CD4-positive, alpha-beta T cell treated with Interferon alpha-2 for 1 hour (primary cell): ENCODE data around the gene UNC13D.
A peak's percentile ranks its signal among the peaks of the same experiment; 100 is the strongest.
"Not testable (repeated sequence)": the region's sequence is repeated elsewhere in the genome, so short reads cannot be mapped to it uniquely, and the experiment has no call there.

Experiments
- DNase-seq, 2 donors: peaks; one replicate each; pipeline ENCODE4 v3.0.0-alpha.2; 2020 to 2022

The UNC13D gene

GRCh38 chr17:75874323-75875181 is 30.3 kb upstream of the UNC13D start:
- DNase-seq = no peak

DNA sequence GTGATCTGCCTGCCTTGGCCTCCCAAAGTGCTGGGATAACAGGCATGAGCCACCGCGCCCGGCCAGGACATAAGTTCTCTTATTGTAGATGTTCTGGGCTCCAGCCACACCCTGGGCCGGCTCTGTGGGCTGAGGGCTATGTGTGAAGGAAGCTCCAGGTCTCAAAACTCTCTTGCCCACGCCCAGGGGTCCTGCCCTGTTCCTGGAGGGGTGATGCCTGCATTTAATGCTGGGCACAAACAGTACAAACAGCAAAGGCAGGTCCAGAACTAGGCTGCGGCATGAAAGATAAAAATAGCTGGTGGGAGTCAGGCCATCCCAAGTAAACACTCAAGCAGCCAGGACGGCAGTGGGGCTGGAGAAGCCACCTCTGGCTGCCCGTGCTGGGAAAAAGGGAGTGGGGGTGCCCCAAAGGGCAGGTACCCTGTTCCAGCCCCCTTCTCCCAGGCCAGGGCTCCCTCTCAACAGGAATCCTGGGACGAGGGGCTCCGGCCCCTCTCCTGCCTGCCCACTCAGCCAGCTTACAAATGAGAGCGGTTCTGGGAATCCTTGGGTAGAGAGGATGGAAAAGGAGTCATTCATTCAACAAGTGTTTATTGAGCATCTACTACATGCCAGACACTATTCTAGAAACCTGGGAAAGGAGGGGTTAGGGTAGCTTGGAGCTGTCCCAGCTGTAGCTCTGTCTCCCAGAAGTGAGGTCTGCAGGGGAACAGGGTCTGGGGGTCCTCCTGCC is 29.6 kb upstream of the UNC13D start:
- DNase-seq = no peak

DNA sequence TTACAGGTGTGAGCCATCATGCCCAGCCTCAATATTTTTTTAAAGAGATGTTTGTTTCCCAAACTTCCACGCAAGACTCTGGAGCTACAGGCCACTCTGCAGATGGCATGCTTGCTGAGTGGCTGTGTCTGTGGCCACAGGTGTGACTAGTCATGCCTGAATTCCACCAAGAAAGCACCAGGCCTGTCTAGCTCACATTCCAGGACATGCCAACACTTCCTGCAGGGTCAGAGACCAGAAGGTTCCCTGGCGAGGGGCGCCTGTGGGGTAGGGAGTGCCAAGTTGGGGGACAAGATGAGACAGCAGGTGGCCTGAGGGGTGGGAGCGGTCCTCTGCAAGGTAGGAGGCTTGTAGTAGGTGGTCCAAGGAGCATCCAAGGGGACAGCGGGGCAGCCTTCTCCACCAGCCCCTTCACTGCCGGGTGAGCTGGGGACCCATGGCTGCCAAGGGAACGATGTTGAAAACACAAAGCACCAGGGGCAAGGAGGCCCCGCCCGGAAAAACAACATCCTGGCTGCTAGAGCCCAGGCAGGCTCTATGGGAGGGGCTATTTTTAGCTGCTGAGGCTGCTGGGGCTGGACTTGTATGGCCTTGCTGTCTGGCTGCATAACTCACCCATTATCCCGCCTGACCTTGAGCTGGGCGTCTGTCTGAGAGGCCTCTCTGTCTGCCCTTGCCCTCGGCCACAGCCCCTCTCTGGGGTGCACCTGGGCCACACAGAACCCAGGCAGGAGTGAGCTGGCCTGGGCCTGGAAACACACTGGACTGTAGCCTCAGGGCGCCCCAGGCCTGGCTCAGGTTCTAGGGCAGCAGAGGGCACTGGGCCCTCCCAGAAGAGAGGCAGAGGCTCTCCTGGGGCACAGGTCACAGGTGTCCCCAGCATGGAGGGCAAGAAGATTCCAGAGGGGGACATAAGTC is 28.5 kb upstream of the UNC13D start:
- peak; percentile 57 to 75 for DNase-seq

DNA sequence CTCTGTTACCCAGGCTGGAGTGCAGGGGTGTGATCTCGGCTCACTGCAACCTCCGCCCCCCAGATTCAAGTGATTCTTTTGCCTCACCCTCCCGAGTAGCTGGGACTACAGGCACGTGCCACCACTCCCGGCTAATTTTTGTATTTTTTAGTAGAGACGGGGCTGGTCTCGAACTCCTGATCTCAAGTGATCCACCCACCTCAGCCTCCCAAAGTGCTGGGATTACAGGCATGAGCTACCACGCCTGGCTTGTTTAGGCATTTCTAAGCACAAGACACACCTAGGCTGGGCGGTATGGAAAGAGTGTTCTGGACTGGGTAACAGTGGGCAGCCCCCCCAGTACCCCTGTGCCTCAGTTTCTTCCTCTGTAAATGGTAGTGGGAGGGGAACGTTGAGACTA is 26.0 kb upstream of the UNC13D start:
- DNase-seq = not testable (repeated sequence)

DNA sequence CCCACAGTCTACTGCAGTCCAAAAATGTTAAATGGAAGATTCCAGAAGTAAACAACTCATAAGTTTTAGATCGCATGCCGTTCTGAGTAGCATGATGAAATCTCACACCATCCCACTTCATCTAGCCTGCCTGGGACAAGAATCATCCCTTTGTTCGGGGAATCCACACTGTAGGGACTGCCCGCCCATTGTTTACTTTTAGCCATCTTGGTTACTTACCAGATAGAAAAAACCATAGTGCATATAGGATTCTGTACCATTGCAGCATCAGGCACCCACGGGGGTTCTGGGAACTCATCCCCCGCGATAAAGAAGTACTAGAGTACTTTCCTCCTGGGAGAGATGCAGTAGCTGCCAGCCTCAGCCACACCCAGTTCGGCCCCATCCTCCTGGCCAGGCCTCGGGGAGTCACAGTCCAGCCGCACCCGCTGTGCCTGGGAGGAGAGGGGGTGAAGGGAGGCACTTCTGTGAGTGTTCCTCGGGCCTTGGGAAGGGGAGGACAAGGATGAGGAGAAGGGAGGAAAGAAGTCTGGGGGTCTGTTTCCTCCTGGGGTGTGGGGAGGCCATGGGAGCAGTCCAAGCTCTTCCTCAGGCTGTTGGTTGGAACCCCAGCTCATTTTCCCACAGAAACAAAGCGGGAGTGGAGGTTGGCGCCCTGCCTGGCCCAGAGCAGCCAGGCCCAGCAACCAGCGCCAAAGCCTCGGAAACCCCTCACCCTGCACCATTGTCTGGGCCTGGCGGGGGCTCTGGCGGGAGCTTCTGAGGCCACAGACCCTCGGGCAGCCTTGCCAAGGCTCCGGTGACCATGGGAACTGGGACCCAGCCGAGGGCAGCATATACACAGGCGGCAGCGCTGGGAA is 25.3 kb upstream of the UNC13D start:
- no peak for DNase-seq

DNA sequence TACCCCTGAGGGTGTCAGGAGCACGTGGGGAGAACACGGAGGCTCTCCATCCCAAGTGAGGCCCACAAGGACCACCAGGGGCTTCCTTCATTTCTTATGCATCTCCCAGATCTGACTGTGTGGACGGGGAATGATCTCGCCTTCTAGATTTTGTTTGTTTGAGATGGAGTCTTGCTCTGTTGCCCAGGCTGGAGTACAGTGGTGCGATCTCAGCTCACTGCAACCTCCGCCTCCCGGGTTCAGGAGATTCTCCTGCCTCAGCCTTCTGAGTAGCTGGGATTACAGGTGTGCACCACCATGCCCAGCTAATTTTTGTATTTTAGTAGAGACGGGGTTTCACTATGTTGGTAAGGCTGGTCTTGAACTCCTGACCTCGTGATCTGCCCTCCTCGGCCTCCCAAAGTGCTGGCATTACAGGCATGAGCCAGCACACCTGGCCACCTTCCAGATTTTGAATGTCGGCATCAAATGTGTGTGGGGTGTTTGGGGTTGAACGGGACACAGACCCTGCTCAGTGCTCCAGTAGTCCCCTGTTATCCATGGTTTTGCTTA is 24.6 kb upstream of the UNC13D start:
- DNase-seq = not testable (repeated sequence)

DNA sequence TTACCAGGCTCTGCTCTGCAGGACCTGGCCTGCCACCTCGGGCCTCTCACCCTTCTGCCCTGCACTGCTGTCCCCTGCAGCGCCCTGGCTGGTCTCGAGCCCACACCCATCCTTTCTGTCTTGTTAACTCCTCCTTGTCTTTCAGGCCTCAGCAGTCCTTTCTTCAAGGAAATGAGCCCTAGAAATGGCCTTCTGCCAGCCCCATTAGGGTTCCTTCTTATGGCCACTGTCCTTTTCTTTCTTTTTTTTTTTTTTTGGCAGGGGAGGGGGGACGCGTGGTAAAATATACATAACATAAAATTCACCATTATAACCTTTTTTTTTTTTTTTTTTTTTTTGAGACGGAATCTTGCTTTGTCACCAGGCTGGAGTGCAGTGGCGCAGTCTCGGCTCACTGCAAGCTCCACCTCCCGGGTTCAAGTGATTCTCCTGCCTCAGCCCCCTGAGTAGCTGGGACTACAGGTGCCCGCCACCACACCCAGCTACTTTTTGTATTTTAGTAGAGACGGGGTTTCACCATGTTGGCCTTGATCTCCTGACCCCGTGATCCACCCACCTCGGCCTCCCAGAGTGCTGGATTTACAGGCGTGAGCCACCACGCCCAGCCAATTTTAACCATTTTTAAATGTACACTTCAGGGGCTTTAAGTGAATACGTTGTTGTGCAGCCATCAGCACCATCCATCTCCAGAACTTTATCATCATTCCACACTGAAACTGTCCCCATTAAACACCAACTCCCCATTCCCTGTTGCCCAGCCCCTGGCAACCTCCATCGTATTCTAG is 21.4 kb upstream of the UNC13D start:
- DNase-seq = not testable (repeated sequence)

GRCh38 chr17:75864887-75865286 is 20.7 kb upstream of the UNC13D start:
- DNase-seq = peak in 1 of 2 donors; percentile 26

GRCh38 chr17:75864448-75864871 is 20.3 kb upstream of the UNC13D start:
- peak; percentile 61 to 67 for DNase-seq

DNA sequence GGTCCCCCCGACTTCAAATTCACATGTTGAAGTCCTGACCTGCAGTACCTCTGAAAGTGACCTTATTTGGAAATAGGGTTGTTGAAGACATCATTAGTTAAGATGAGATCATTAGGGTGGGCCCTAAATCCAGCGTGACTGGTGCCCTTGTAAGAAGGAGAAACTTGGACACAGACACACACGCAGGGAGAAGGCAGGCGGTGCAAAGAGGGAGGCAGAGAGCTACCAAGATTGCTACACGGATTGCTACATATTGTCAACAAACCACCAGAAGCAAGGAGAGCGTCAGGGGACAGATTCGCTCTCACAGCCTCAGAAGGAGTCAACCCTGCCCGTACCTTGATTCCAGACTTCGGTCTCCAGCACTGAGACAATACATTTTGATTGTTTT is 17.7 kb upstream of the UNC13D start:
- DNase-seq = no peak

DNA sequence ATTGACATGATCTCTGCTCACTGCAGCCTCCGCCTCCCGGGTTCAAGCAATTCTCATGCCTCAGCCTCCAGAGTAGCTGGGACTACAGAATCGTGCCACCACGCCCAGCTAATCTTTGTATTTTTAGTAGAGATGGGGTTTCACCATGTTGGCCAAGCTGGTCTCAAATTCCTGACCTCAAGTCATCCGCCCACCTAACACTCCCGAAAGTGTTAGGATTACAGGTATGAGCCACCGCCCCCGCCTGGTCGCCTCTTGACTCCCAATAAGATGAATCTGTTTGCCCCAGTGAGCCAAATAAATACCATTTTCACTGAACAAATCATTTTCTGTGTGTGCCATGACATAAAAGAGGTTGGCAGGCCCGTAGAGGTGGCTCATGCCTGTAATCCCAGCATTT is 15.2 kb upstream of the UNC13D start:
- DNase-seq = not testable (repeated sequence)

DNA sequence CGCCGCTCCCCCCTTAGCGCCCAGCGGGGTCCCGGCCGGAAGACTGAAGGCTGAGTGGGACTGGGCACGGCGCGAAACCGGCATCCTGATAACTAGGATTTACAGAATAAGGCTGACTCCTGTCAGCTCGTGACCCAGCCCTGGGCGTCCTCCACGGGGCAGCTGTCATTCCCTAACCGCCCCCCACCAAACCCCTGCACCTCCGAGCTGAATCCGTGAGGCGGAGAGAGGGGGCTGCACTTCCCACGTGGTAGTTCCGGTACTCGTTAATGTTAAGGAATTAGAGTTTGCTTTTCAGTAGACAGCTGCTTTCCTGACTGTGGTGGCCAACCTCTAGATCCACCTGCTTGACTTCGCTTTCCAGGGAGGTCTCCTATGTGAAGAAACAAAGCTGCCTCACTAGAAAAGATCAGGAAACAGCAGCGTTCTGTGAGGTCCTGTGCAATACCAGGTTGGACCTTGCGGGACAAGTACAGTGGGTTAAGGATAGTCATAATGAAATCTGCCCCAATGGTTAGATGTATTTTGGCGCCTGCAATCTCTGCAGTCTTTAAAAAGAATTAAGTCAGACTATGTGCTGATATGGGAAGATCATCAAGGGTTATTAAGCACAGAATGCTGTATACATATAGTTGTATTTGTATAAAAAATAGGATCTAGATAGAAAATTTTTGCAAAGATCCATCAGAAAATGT is 12.0 kb upstream of the UNC13D start:
- no peak for DNase-seq

- peak; percentile 99 for DNase-seq
Observed at GRCh38 chr17:75855310-75856061, 11.3 kb upstream of the UNC13D start, which contains the start of gene WBP2. Gene WBP2 (minus strand): TSS chr17:75855335. CDS start chr17:75855297, 38 bp downstream.

DNA sequence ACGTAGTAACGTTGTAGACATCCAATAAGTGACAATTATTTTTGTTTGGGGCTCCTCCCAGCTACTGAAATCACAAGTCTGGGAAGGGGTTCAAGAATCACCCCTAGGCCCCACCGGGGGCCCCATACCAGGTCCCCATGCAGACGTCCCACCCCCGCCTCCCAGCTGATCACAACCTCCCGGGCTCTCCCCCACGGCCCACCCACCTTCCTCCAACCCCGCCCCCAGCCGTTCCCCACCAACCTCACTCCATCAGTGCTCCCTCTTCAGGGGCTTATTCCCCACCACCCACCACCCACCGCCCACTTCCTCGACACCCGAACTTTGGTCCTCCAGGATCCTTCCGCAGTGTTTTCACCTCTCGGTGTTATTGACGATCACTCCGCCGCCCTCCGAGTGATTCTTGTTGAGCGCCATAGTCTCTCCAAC is 10.7 kb upstream of the UNC13D start:
- no peak for DNase-seq

GRCh38 chr17:75854101-75854748 is 10.0 kb upstream of the UNC13D start:
- peak in 1 of 2 donors; percentile 24 for DNase-seq

GRCh38 chr17:75853433-75853832 is 9.2 kb upstream of the UNC13D start:
- no peak for DNase-seq

DNA sequence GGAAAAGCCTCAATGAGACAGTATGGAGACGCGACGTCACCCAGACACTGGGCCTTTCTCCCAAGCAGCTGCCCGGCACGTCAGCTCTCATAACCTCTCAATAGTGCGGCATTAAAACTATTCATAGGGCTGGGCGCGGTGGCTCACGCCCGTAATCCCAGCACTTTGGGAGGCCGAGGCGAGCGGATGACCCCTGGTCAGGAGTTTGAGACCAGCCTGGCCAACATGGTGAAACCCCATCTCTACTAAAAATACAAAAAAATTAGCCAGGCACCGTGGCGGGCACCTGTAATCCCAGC is 7.4 kb upstream of the UNC13D start:
- not testable (repeated sequence) for DNase-seq

DNA sequence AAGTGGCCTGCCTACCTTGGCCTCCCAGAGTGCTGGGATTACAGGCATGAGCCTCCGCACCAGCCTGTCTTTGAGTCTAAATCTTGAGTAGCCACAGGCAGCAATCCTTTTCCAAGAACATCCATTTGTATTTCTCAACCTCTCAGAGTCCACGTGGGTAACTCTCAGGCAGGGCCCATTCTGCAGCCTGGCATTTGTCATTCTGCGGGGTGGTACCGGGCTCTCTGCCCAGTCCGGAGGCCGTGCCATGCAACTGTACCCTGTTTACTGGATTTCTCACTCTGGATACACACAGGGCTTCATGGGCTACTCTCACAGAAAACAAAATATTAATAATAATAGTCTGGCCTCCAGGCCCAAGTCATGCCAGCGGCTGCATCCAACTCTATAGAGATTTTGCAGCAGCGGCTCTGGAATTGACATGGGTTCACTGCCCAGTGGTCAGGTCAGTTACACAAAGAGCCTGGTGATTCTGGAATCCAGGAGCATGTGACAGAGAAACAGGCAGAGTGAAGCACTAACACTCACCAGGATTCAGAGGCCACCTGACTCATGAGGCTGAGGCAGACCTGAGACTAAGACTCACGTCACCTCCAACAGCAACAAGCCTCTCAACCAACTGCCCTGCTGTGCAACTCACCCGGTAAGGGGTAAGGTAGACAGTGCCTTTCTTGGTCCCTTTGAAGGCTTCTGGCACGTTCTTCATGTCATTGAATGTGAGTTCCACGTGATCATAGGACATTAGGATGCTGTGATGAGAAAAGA is 6.9 kb upstream of the UNC13D start:
- DNase-seq = no peak
